HepG2 (cell line): ENCODE data around the gene ANKRD12. TPM values are rescaled to one million over a fixed set of nuclear protein-coding genes. Genes with fewer than 3 reads are reported as not detected.

Experiments
- CREBL2 ChIP-seq: sonication (generic); formaldehyde crosslinking; IDR thresholded peaks from 2 replicates; pipeline ENCODE4 v1.8.1; 2023; ENCODE audit warnings: missing genetic modification reagents, mild to moderate bottlenecking, borderline replicate concordance
- ELF3 ChIP-seq: IDR thresholded peaks from 2 replicates; pipeline ENCODE4 v1.6.1; 2016; ENCODE audit warnings: missing genetic modification reagents, missing compliant biosample characterization
- HNRNPLL ChIP-seq: fragments of 200-400 bp; formaldehyde crosslinking; IDR thresholded peaks from 2 replicates; pipeline ENCODE4 v1.6.1; 2017; ENCODE audit warnings: mild to moderate bottlenecking, low read depth, low read length; ENCODE audit not compliant: poor library complexity, severe bottlenecking
- IRF9 ChIP-seq: sonication (generic); formaldehyde crosslinking; IDR thresholded peaks from 2 replicates; pipeline ENCODE4 v1.8.0; 2022; ENCODE audit warnings: missing genetic modification reagents, mild to moderate bottlenecking, borderline replicate concordance
- KIAA2018 ChIP-seq: sonication (generic); formaldehyde crosslinking; IDR thresholded peaks from 2 replicates; pipeline ENCODE4 v1.5.0; 2020; ENCODE audit warnings: mild to moderate bottlenecking, missing genetic modification reagents, borderline replicate concordance
- MAZ ChIP-seq, 2 experiments: sonication (generic) in 1 of 2; formaldehyde crosslinking in 1 of 2; IDR thresholded peaks; 2 replicates each; pipeline versions ENCODE4 v1.5.0 to v1.6.1; 2012 to 2020; ENCODE audit warnings: low read depth in 2 of 2, mild to moderate bottlenecking in 2 of 2, borderline replicate concordance in 1 of 2, improper control_type of control experiment in 1 of 2, low read length in 1 of 2, missing genetic modification reagents in 1 of 2, moderate library complexity in 1 of 2
- PBX2 ChIP-seq: IDR thresholded peaks from 2 replicates; pipeline ENCODE4 v1.6.1; 2016; ENCODE audit warnings: control low read depth
- ZFP36L1 ChIP-seq: sonication (generic); formaldehyde crosslinking; IDR thresholded peaks from 2 replicates; pipeline ENCODE4 v1.8.0; 2022; ENCODE audit warnings: mild to moderate bottlenecking, missing genetic modification reagents, moderate library complexity
- ZNF24 ChIP-seq: fragments of 450-650 bp; IDR thresholded peaks from 2 replicates; pipeline ENCODE4 v1.6.1; 2017; ENCODE audit warnings: antibody characterized with exemption, mild to moderate bottlenecking
- ZNF281 ChIP-seq: sonication (generic); formaldehyde crosslinking; IDR thresholded peaks from 2 replicates; pipeline ENCODE4 v1.4.0; 2020; ENCODE audit warnings: missing genetic modification reagents, borderline replicate concordance
- ZNF557 ChIP-seq: sonication (generic); formaldehyde crosslinking; IDR thresholded peaks from 2 replicates; pipeline ENCODE4 v1.4.0; 2020; ENCODE audit warnings: missing genetic modification reagents
- ZNF746 ChIP-seq: sonication (generic); formaldehyde crosslinking; IDR thresholded peaks from 2 replicates; pipeline ENCODE4 v1.8.0; 2022; ENCODE audit warnings: mild to moderate bottlenecking, missing genetic modification reagents
- polyA plus RNA-seq, 8 experiments: library from polyadenylated mRNA; depleted of rRNA in 3 of 8; stranded (reverse) in 7 of 8; unstranded in 1 of 8; fragments of >200 nt; fragmentation: Illumina TruSeq in 4 of 8; extraction: Trizol in 4 of 8; gene quantifications; 2 replicates each; pipeline versions ENCODE4 v1.2.1 to v1.2.3, GENCODE V29; 2011 to 2016; ENCODE audit warnings: low read depth in 4 of 8, missing spikeins in 1 of 8, mixed read lengths in 1 of 8; ENCODE audit not compliant: insufficient read depth in 1 of 8
- total RNA-seq, 5 experiments: library from RNA; depleted of rRNA; stranded (reverse); fragments of >200 nt; fragmentation: Illumina TruSeq; extraction: Trizol; gene quantifications; 2 replicates each; pipeline ENCODE4 v1.2.3, GENCODE V29; 2016; ENCODE audit warnings: low read depth in 1 of 5

The ANKRD12 gene
- total and polyA plus RNA-seq, 2 of the 13 experiments (the other 11 are each of a cell fraction or from before 2014, with no cell fraction given) = 6.0 to 23.2 TPM

- TF ChIP-seq ZNF281 (CRISPR knock-in tag) (peak; percentile 2; the same call in 1 of the 2 replicates), PBX2 (no peak), IRF9 (CRISPR knock-in tag) (peak; percentile 78; the same call in 1 of the 2 replicates), HNRNPLL (peak; percentile 59), ZNF746 (CRISPR knock-in tag) (no peak), ZNF24 (no peak), ZNF557 (no peak), CREBL2 (CRISPR knock-in tag) (no peak), ZFP36L1 (CRISPR knock-in tag) (no peak), MAZ (IDR thresholded peaks at IDR 0.05; ENCODE audit: borderline replicate concordance, low read depth, low read length) (peak; percentile 98), MAZ (CRISPR knock-in tag; IDR thresholded peaks at IDR 0.05; ENCODE audit: low read depth) (peak; percentile 99), ELF3 (CRISPR knock-in tag) (peak; percentile 61; the same call in 1 of the 2 replicates), KIAA2018 (CRISPR knock-in tag) (no peak)
Observed at GRCh38 chr18:9102508-9103375, 33.8 kb upstream of the ANKRD12 start, which contains the start of gene NDUFV2 (continued).
